Cardiac muscle cell (in vitro differentiated cells and primary cell): ENCODE measurements around the gene HOXD9. TPM values are rescaled to one million over a fixed set of nuclear protein-coding genes. Genes with fewer than 3 reads are reported as not detected.

Experiments
- DNase-seq, 2 donors: peaks; one replicate each; pipeline versions ENCODE4 v3.0.0 to v3.0.0-alpha.2; 2010 to 2017; ENCODE audit warnings: low read depth in 1 of 2, low spot score in 1 of 2
- H3K27ac ChIP-seq: fragments of 200-600 bp; sonication (generic); 2 replicates; pipeline ENCODE4 v1.5.1; 2016
- H3K27me3 ChIP-seq: fragments of 200-600 bp; sonication (generic); 2 replicates; pipeline ENCODE4 v1.6.0; 2016; ENCODE audit warnings: control low read depth
- H3K36me3 ChIP-seq: fragments of 200-600 bp; sonication (generic); 2 replicates; pipeline ENCODE4 v1.5.1; 2016; ENCODE audit warnings: control low read depth
- H3K4me1 ChIP-seq: fragments of 200-600 bp; sonication (generic); 2 replicates; pipeline ENCODE4 v1.8.1; 2017; ENCODE audit warnings: low read depth, mild to moderate bottlenecking, mixed run types
- H3K4me3 ChIP-seq: fragments of 200-600 bp; sonication (generic); 2 replicates; pipeline ENCODE4 v1.5.1; 2016; ENCODE audit warnings: mild to moderate bottlenecking
- H3K9me3 ChIP-seq: fragments of 200-600 bp; sonication (generic); 2 replicates; pipeline ENCODE4 v1.5.1; 2017; ENCODE audit warnings: low read depth, mild to moderate bottlenecking, control low read depth
- CTCF ChIP-seq: IDR thresholded peaks from 2 replicates; pipeline ENCODE4 v1.5.1; 2012; ENCODE audit warnings: low read depth, mild to moderate bottlenecking, low read length
- polyA plus RNA-seq: library from polyadenylated mRNA; unstranded; fragments of >200 nt; fragmentation: Nextera tagmentation; extraction: Ambion mirVana; gene quantifications from 2 replicates; pipeline ENCODE4 v1.2.1, GENCODE V29; 2016
- total RNA-seq: library from RNA; depleted of rRNA; stranded (reverse); fragments of >200 nt; gene quantifications from 2 replicates; pipeline ENCODE4 v1.2.3, GENCODE V29; 2016

Gene HOXD9
- total and polyA plus RNA-seq, 2 experiments from 2014 or later, result not detected

- H3K9me3 ChIP-seq, result peaks cover 3% of the 10 kb centered on the region
- peaks cover 100% of the 10 kb centered on the region for H3K27me3 ChIP-seq
- no peak within 1 kb of the TSS for H3K27ac ChIP-seq
- no peak for DNase-seq
- no peak for TF ChIP-seq CTCF
- H3K36me3 ChIP-seq, result no peaks in the 10 kb centered on the region
- peak within 1 kb of the TSS; percentile 12 for H3K4me3 ChIP-seq
- peaks cover 10% of the 10 kb centered on the region for H3K4me1 ChIP-seq
These were observed 34.4 kb downstream of the HOXD9 start, which contains the start of gene HOXD3 for GRCh38 chr2:176156807-176157498. TSS of gene HOXD3 (plus strand) at chr2:176157307. CDS start at chr2:176169115, 11,808 bp downstream.

GRCh38 chr2:176157499-176158185, 35.1 kb downstream of the HOXD9 start:
- TF ChIP-seq CTCF, result no peak
- H3K9me3 ChIP-seq, result peaks cover 3% of the 10 kb centered on the region
- DNase-seq, result no peak
- H3K4me3 ChIP-seq, result peak overlapping the region; percentile 12
- H3K36me3 ChIP-seq, result no peaks in the 10 kb centered on the region
- no peak overlapping the region for H3K27ac ChIP-seq
- peaks cover 100% of the 10 kb centered on the region for H3K27me3 ChIP-seq
- H3K4me1 ChIP-seq, result peaks cover 10% of the 10 kb centered on the region

GRCh38 chr2:176158186-176158591, 35.7 kb downstream of the HOXD9 start:
- H3K27me3 ChIP-seq, result peaks cover 100% of the 10 kb centered on the region
- no peak for DNase-seq
- H3K9me3 ChIP-seq, result peaks cover 3% of the 10 kb centered on the region
- no peaks in the 10 kb centered on the region for H3K36me3 ChIP-seq
- H3K4me3 ChIP-seq, result peak overlapping the region; percentile 12
- H3K27ac ChIP-seq, result no peak overlapping the region
- TF ChIP-seq CTCF, result no peak
- peaks cover 10% of the 10 kb centered on the region for H3K4me1 ChIP-seq

GRCh38 chr2:176158855-176159662, 36.5 kb downstream of the HOXD9 start:
- H3K4me3 ChIP-seq, result no peak overlapping the region
- peaks cover 100% of the 10 kb centered on the region for H3K27me3 ChIP-seq
- no peak for DNase-seq
- H3K9me3 ChIP-seq, result peaks cover 3% of the 10 kb centered on the region
- peaks cover 10% of the 10 kb centered on the region for H3K4me1 ChIP-seq
- TF ChIP-seq CTCF, result no peak
- no peaks in the 10 kb centered on the region for H3K36me3 ChIP-seq
- H3K27ac ChIP-seq, result no peak overlapping the region

- Histone ChIP-seq H3K27ac (no peak overlapping the region), H3K4me3 (no peak overlapping the region), H3K36me3 (no peaks in the 10 kb centered on the region), H3K27me3 (peaks cover 100% of the 10 kb centered on the region), H3K9me3 (peaks cover 3% of the 10 kb centered on the region), H3K4me1 (peaks cover 10% of the 10 kb centered on the region)
- DNase-seq, result no peak
- TF ChIP-seq CTCF, result no peak
These were observed 37.2 kb downstream of the HOXD9 start for GRCh38 chr2:176159663-176160250.
